ENCODE results near the gene NRARP. TPM values are rescaled to one million over a fixed set of nuclear protein-coding genes. Genes with fewer than 3 reads are reported as not detected.

NRARP gene
- polyA plus RNA-seq, 1 experiment: 0.22 TPM

DNA sequence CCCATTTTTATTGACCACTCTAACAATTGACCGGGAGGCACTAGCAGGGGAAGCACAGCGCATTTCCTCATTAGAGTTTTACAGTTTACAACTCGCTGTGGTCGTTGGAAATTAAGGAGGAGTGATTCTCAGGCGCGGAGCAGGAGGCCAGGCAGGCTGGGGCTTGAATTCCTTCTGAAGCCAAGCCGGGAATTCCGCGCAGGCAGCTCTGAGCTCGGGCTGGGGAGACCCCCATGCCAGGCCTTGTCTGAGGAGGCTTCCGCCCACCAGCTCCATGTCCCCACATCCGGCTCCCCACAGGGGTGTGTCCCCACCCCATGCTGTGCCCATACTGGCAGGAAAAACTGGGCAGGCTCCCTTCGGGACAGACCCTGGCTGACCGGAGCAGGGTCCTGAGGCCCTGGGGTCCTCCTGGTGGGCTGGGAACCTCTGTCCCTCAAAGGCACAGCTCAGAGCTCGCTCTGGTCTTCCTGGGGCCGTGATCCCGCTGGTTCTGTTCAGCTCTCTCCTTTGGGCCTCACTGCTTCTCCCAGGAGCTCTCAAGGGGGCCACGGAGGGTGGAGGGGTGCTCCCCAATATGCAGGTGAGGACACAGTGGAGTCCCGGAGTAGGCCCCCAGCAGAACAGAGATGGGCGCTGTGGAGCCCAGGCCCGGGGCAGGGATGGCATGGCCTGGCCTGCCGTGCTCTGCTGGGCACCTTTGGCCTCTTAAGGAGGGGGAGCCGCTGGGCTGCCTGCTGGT is 1.3 kb upstream of the NRARP start:
- Histone ChIP-seq H3K27me3 (ENCODE audit: control insufficient read depth, insufficient read depth, low read length) (peaks cover 22% of the 10 kb centered on the region), H3K27ac (ENCODE audit: low read depth, low read length) (no peak overlapping the region), H3K9me3 (ENCODE audit: control insufficient read depth, insufficient read depth, low read length) (no peaks in the 10 kb centered on the region; the same call in 1 of the 2 replicates), H3K4me3 (ENCODE audit: low read depth, low read length) (no peak overlapping the region)
- CTCF ChIA-PET: interaction anchor here (1.0 kb wide), 1 partner anchor 141 kb away, joined by 3 read pairs; no protein-coding TSS in a partner anchor
- TF ChIP-seq, protein P1, sequence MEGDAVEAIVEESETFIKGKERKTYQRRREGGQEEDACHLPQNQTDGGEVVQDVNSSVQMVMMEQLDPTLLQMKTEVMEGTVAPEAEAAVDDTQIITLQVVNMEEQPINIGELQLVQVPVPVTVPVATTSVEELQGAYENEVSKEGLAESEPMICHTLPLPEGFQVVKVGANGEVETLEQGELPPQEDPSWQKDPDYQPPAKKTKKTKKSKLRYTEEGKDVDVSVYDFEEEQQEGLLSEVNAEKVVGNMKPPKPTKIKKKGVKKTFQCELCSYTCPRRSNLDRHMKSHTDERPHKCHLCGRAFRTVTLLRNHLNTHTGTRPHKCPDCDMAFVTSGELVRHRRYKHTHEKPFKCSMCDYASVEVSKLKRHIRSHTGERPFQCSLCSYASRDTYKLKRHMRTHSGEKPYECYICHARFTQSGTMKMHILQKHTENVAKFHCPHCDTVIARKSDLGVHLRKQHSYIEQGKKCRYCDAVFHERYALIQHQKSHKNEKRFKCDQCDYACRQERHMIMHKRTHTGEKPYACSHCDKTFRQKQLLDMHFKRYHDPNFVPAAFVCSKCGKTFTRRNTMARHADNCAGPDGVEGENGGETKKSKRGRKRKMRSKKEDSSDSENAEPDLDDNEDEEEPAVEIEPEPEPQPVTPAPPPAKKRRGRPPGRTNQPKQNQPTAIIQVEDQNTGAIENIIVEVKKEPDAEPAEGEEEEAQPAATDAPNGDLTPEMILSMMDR (IDR thresholded peaks at IDR 0.05; ENCODE audit: low read depth, low read length): no peak
- POLR2A ChIA-PET: interaction anchor here (2.3 kb wide), 1 partner anchor 63 kb away, joined by 6 read pairs; the partner anchor contains the start of gene TUBB4B
- no peak for DNase-seq (ENCODE audit: low read depth, low spot score)

DNA sequence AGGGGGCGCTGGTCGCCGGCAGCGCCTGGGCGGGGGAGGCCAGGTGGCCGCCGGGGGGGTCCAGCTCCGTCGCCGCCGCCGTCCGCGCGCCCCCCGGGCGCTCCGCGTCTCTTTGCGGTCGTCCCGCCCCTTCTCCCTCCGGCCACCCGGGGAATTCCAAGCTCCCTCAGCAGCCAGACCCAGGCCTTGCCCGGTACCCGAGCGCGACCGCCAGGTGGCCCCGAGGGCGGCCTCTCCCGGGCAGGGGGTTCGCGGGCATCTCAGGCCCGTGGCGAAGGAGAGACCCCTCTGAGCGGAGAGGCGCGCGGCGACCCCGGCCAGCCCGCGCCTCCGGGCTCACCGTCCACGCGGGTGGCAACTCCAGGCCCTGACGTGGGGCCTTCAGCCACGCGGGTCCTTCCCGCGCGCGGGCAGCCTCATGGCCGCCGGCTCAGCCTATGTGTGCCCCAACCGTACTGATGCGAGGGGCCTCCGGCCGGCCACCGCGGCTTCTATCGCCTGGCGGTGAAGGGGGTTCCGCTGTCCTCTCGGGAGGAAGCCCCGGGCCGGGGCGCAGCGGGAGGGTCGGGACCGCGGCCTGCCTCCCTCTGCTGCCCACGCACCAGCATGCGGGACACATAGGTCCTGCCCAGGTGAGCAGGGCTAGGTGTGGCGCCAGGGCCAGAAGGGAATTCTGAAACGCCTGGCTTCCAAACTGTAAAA is 529 bp upstream of the NRARP start:
- peaks cover 23% of the 10 kb centered on the region for H3K27me3 ChIP-seq (ENCODE audit: control insufficient read depth, insufficient read depth, low read length)
- DNase-seq (ENCODE audit: low read depth, low spot score): no peak
- H3K27ac ChIP-seq (ENCODE audit: low read depth, low read length): no peak overlapping the region
- ChIA-PET CTCF (interaction anchor here (0.6 to 1.1 kb wide), 7 partner anchors 10 to 134 kb away, joined by 3 to 11 read pairs (median 3); no protein-coding TSS in a partner anchor), POLR2A (interaction anchor here (1.1 to 2.3 kb wide), 2 partner anchors 62 to 94 kb away, joined by 3 to 6 read pairs; partner anchors contain the start of gene TUBB4B)
- TF ChIP-seq, protein P1 (IDR thresholded peaks at IDR 0.05; ENCODE audit: low read depth, low read length): peak; percentile 59
- peak overlapping the region; percentile 45 for H3K4me3 ChIP-seq (ENCODE audit: low read depth, low read length)
- no peaks in the 10 kb centered on the region; the same call in 1 of the 2 replicates for H3K9me3 ChIP-seq (ENCODE audit: control insufficient read depth, insufficient read depth, low read length)

GRCh38 chr9:137301081-137301947 is 757 bp downstream of the NRARP start:
- H3K9me3 ChIP-seq (ENCODE audit: control insufficient read depth, insufficient read depth, low read length): no peaks in the 10 kb centered on the region; the same call in 1 of the 2 replicates
- POLR2A ChIA-PET: interaction anchor here (0.6 to 2.3 kb wide), 4 partner anchors 8 to 95 kb away, joined by 3 to 11 read pairs (median 5); partner anchors contain the start of gene TUBB4B
- no peak for DNase-seq (ENCODE audit: low read depth, low spot score)
- TF ChIP-seq, protein P1 (IDR thresholded peaks at IDR 0.05; ENCODE audit: low read depth, low read length): no peak
- no peak overlapping the region for H3K27ac ChIP-seq (ENCODE audit: low read depth, low read length)
- peaks cover 32% of the 10 kb centered on the region for H3K27me3 ChIP-seq (ENCODE audit: control insufficient read depth, insufficient read depth, low read length)
- peak overlapping the region; percentile 46 for H3K4me3 ChIP-seq (ENCODE audit: low read depth, low read length)
- CTCF ChIA-PET: interaction anchor here (1.0 to 1.1 kb wide), 2 partner anchors 35 to 109 kb away, joined by 3 to 5 read pairs; no protein-coding TSS in a partner anchor

DNA sequence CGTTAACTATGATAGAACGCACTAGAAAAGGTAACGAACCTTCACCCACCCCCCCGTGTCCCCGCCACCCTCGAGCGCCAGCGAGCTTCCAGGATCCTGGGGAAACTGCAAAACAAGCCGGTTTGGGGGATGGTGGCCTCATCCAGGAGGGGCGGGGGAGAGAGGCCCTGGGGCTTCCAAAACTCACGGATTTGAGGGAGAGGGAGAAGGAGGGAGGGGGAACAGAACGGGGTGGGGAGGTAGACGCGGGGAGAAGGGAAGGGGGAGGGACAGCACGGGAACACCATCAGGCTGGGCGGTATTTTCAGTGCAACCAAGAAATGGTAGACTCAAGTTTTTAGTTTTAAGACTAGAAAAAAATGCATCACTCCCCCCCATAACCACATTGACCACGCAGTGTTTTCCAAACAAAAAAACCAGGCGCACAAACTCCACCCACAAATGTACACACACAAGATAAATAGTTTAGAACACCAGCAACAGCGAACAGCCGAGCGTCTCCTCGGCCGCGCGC is 1.4 kb downstream of the NRARP start:
- Histone ChIP-seq H3K27me3 (ENCODE audit: control insufficient read depth, insufficient read depth, low read length) (peaks cover 36% of the 10 kb centered on the region), H3K27ac (ENCODE audit: low read depth, low read length) (no peak overlapping the region), H3K9me3 (ENCODE audit: control insufficient read depth, insufficient read depth, low read length) (no peaks in the 10 kb centered on the region; the same call in 1 of the 2 replicates), H3K4me3 (ENCODE audit: low read depth, low read length) (peak overlapping the region; percentile 40)
- no peak for DNase-seq (ENCODE audit: low read depth, low spot score)
- ChIA-PET POLR2A (no interaction called here), CTCF (no interaction called here)
- TF ChIP-seq, protein P1 (IDR thresholded peaks at IDR 0.05; ENCODE audit: low read depth, low read length): no peak

Data from AG04450 (cell line).